Left lung (tissue), 10 donors: ENCODE data around the gene SAMHD1. TPM values are rescaled to one million over a fixed set of nuclear protein-coding genes. Genes with fewer than 3 reads are reported as not detected.
A peak's percentile ranks its signal among the peaks of the same experiment; 100 is the strongest.

Experiments
- ATAC-seq: fragments of 200-7000 bp; cut with Tn5 transposase; one replicate; pipeline ENCODE4 v1.9.1; 2020; ENCODE audit warnings: moderate library complexity
- DNase-seq, 4 donors: peaks; one replicate each; pipeline ENCODE4 v3.0.0-alpha.2; 2013 to 2020
- H3K27ac ChIP-seq, 2 donors: fragments of 200-600 bp; sonication (generic) in 1 of 2; one replicate each; pipeline versions ENCODE4 v1.5.0 to v1.8.0; 2020 to 2021
- H3K27me3 ChIP-seq, 2 donors: fragments of 200-600 bp; sonication (generic) in 1 of 2; one replicate each; pipeline versions ENCODE4 v1.5.0 to v1.8.0; 2020 to 2021
- H3K36me3 ChIP-seq, 2 donors: fragments of 200-600 bp; sonication (generic) in 1 of 2; one replicate each; pipeline versions ENCODE4 v1.5.0 to v1.8.0; 2020 to 2021
- H3K4me1 ChIP-seq, 2 donors: fragments of 200-600 bp; one replicate each; pipeline ENCODE4 v1.8.0; 2021
- H3K4me3 ChIP-seq, 2 donors: fragments of 200-600 bp; sonication (generic) in 1 of 2; one replicate each; pipeline versions ENCODE4 v1.5.0 to v1.8.0; 2020 to 2021; ENCODE audit warnings: mild to moderate bottlenecking in 1 of 2
- H3K9me3 ChIP-seq, 2 donors: fragments of 200-600 bp; sonication (generic) in 1 of 2; one replicate each; pipeline versions ENCODE4 v1.5.0 to v1.8.0; 2020 to 2021
- intact Hi-C, 2 donors: fragments of 100-400 bp; cut with DNase I; formaldehyde crosslinking; loops; one replicate each; pipeline versions ENCODE4 v1.11.2 to v1.14.2; 2022
- polyA plus RNA-seq, 6 donors: library from polyadenylated mRNA; unstranded; fragments of 120-200 nt; gene quantifications; one replicate each; pipeline ENCODE4 v1.2.1, GENCODE V29; 2013; ENCODE audit not compliant: insufficient read length in 6 of 6
- total RNA-seq, 2 donors: library from RNA; stranded (reverse); fragmentation: NEBNext Ultra II Directional; extraction: Animal tissue kit (Norgen Biotek cat#: 25700); gene quantifications; one replicate each; pipeline ENCODE4 v1.2.1, GENCODE V29; 2021
- TF ChIP-seq, protein P1 (sequence below), 2 donors: fragments of 200-600 bp; sonication (generic) in 1 of 2; IDR thresholded peaks; one replicate each; pipeline versions ENCODE4 v1.5.0 to v1.8.0; 2021; ENCODE audit warnings: antibody characterized with exemption in 2 of 2
- donor health status: DM: no; HTN: yes; CAD: no.
- donor health status: DM: no; HTN: no; CAD: no.

Gene SAMHD1
- total and polyA plus RNA-seq, 8 donors = 31.8 to 197 (median 38.7) TPM

DNA sequence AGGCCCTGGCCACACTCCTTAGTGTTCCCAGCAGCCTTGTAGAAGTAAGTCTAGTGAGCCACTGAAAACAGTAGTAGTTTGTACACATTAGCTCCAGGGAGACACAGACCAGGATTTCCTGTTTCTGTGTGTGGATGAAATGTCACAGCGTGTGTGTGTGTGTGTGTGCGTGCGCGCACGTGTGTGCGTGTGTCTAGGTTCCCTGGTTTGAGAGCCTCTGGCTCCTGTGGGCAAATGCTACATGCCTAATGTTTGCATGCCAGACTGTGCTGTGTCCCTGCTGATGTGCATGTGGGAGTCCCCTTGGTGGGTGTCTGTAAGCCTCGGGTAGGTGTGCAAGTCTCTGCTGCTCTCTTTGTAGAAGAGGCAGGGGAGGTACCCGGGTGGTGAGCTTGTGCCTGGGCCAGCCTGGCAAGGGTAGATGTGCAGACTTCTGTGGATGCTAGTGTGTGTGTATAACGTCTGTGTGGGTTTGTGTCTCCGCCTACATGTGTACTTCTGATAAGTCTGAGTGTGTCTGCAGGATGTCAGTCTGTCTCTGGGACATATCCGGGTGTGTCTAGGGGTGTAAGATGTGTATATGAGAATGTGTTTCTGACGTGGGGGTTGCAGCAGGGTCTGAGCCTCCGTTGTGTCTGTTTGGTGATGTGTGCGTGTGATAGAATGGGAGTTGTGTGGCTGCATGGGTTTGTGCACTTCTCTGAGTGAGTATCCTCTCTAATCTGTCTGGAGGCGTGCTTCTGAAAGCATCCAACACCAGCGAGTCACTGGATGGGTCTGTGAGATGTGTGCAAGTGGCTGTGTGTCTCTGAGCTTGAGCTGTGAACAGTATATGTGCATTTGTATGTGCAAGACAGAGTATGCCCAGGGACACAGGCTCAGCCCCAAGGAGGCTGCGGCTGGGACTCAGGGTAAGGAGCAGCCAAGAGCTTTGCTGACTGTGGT lies 94.5 kb downstream of the SAMHD1 start:
- H3K27ac ChIP-seq = peak overlapping the region in 1 of 2 donors; percentile 55
- DNase-seq = peak in 1 of 4 donors; percentile 66
- ATAC-seq = peak; percentile 26
- no peaks in the 10 kb centered on the region for H3K36me3 ChIP-seq
- H3K9me3 ChIP-seq = no peaks in the 10 kb centered on the region
- intact Hi-C loops = no loop called here
- TF ChIP-seq, protein P1, sequence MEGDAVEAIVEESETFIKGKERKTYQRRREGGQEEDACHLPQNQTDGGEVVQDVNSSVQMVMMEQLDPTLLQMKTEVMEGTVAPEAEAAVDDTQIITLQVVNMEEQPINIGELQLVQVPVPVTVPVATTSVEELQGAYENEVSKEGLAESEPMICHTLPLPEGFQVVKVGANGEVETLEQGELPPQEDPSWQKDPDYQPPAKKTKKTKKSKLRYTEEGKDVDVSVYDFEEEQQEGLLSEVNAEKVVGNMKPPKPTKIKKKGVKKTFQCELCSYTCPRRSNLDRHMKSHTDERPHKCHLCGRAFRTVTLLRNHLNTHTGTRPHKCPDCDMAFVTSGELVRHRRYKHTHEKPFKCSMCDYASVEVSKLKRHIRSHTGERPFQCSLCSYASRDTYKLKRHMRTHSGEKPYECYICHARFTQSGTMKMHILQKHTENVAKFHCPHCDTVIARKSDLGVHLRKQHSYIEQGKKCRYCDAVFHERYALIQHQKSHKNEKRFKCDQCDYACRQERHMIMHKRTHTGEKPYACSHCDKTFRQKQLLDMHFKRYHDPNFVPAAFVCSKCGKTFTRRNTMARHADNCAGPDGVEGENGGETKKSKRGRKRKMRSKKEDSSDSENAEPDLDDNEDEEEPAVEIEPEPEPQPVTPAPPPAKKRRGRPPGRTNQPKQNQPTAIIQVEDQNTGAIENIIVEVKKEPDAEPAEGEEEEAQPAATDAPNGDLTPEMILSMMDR (IDR thresholded peaks at IDR 0.05) = no peak
- peaks cover 35 to 81% of the 10 kb centered on the region in 2 donors for H3K4me1 ChIP-seq
- peaks cover 0 to 4% of the 10 kb centered on the region in 2 donors for H3K27me3 ChIP-seq
- H3K4me3 ChIP-seq = no peak overlapping the region

DNA sequence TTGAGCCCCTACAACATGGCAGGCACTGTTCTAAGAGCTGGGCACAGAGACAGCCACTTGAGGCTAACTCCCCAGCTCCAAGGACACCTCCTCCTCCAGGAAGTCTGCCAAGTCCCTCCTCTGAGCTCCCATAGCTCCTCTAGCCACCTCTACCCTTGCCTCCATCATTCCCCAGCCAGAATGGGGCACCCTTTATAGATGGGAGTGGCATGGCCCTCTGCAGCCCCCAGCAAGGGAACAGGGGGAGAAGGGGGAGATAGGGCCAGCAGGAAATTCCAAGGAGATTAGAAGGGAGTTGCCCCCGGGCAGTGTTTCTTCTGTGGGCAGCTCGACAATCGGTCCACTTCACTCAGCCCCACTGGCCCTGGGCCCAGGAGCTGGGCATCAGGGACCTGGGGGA lies 95.3 kb downstream of the SAMHD1 start:
- Histone ChIP-seq H3K36me3 (no peaks in the 10 kb centered on the region), H3K4me1 (peaks cover 35 to 79% of the 10 kb centered on the region in 2 donors)

DNA sequence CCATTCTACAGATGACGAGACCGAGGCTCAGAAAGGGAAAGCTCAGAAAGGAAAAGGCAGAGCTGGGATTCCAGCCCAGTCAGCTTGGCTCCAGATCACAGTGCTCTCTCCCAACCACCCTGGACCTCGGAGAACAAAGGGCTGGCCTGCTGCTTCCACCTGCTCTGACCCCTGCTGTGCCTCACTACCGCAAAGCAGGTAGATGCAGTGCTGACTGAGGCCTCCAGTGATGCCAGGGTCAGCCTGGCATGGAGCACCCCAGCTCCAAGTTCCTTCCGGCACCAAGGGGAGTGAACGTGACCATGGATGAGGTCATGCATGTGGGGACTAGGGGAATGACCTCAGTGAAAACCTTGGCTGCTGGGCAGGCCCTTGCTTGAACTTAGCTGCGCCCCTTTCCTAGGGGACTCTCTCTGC lies 96.3 kb downstream of the SAMHD1 start:
- no peaks in the 10 kb centered on the region for H3K27me3 ChIP-seq
- peak overlapping the region in 1 of 2 donors; percentile 55 for H3K27ac ChIP-seq
- DNase-seq = no peak
- no peak for ATAC-seq
- no peak overlapping the region for H3K4me3 ChIP-seq
- H3K36me3 ChIP-seq = no peaks in the 10 kb centered on the region
- peaks cover 35 to 70% of the 10 kb centered on the region in 2 donors for H3K4me1 ChIP-seq
- H3K9me3 ChIP-seq = peaks cover 0 to 4% of the 10 kb centered on the region in 2 donors
- TF ChIP-seq, protein P1 (IDR thresholded peaks at IDR 0.05) = no peak
- intact Hi-C loops = no loop called here

More for the DNA sequence above, 95.3 kb downstream of the SAMHD1 start:
- ATAC-seq (peak; percentile 13), DNase-seq (no peak)
- TF ChIP-seq, protein P1 (IDR thresholded peaks at IDR 0.05) = no peak
- Histone ChIP-seq H3K9me3 (no peaks in the 10 kb centered on the region), H3K27ac (peak overlapping the region; percentile 55 to 65), H3K4me3 (no peak overlapping the region), H3K27me3 (no peaks in the 10 kb centered on the region)
- intact Hi-C loops = no loop called here

DNA sequence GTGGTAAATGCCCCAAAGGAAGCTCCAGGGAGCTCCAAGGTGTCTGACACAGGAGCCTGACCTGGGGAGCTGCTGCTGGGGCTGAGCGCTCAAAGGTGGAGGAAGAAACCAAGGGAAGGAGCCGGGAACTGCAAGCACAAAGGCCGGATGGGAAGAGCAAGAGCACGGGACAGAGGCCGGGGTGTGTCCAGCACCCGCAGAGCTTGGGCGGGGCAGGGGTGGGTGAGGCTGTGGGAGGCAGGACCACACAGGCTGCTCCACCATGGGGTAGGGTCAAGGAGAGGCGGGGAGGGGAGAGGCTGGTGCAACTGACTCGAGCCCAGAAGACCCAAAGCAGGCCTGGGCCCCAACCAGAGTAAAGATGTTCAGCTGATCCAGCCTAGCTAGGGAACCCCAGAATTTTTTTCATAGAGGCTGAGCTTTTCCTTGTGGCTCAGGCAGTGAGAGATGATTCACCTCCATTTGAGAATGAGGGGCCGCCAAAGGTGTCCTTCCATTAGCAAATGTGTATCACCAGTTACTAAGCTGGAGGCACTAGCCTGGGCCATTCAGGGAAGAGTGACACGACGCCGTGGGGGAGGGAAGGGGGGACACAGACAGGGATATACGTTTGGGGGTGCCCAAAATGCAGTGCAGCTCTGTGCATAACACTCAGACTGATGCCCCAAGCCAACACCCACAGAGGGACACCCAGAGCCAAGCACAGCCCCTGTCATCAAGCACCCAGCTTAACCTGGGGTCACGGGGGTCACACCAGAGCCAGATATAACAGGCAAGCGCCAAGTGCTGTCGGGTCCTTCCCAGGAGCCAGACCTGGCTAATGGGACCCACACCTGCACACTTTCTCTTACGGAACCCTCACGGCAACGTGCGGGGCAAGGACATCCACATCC lies 96.9 kb downstream of the SAMHD1 start:
- Histone ChIP-seq H3K27ac (peak overlapping the region in 1 of 2 donors; percentile 41), H3K4me3 (no peak overlapping the region), H3K4me1 (peaks cover 31 to 65% of the 10 kb centered on the region in 2 donors), H3K27me3 (no peaks in the 10 kb centered on the region), H3K36me3 (no peaks in the 10 kb centered on the region), H3K9me3 (peaks cover 0 to 4% of the 10 kb centered on the region in 2 donors)
- ATAC-seq (peak; percentile 15), DNase-seq (no peak)
- TF ChIP-seq, protein P1 (IDR thresholded peaks at IDR 0.05) = no peak
- intact Hi-C loops = no loop called here
